Measurements from ENCODE around the gene F2. TPM values are rescaled to one million over a fixed set of nuclear protein-coding genes. Genes with fewer than 3 reads are reported as not detected.

F2 gene
- total and polyA plus RNA-seq, 2 experiments from 2014 or later: not detected

- Histone ChIP-seq H2AFZ (no peak overlapping the region), H3K9me3 (ENCODE audit: low read depth) (no peaks in the 10 kb centered on the region), H3K4me2 (ENCODE audit: unreplicated experiment) (no peak overlapping the region), H3K9me2 (ENCODE audit: insufficient read depth) (no peaks in the 10 kb centered on the region), H4K20me1 (ENCODE audit: insufficient read depth) (no peaks in the 10 kb centered on the region), H3F3A (ENCODE audit: insufficient read depth) (no peaks in the 10 kb centered on the region), H3K27me3 (replicated peaks; ENCODE audit: insufficient read depth) (no peaks in the 10 kb centered on the region), H3K4me3 (no peak overlapping the region), H3K9ac (no peak overlapping the region), H3K36me3 (ENCODE audit: low read depth) (no peaks in the 10 kb centered on the region), H3K27ac (no peak overlapping the region), H3K4me1 (ENCODE audit: insufficient read depth) (no peaks in the 10 kb centered on the region), H3K79me2 (ENCODE audit: insufficient read depth) (no peaks in the 10 kb centered on the region)
- 61 to 64% methylated on average over 9 of the region's 9 CpGs for WGBS, 2 experiments (ENCODE audit: low coverage in 1 of 2, low lambda C conversion rate in 2 of 2, missing lambda C conversion rate in 2 of 2)
- in situ Hi-C loops (cut with MboI): no loop called here
- DNase-seq: no peak
- TF ChIP-seq EZH2 (IDR thresholded peaks at IDR 0.05; ENCODE audit: insufficient read depth, poor library complexity, severe bottlenecking) (no peak), EZH2phosphoT487 (IDR thresholded peaks at IDR 0.05; ENCODE audit: insufficient read depth, low read depth) (no peak)
Observed at GRCh38 chr11:46728659-46729040, 9.6 kb downstream of the F2 start.

- no peaks in the 10 kb centered on the region for H3K79me2 ChIP-seq (ENCODE audit: insufficient read depth)
Observed at GRCh38 chr11:46729110-46730027, 10.4 kb downstream of the F2 start.

GRCh38 chr11:46731545-46731944 is 12.5 kb downstream of the F2 start:
- H3K79me2 ChIP-seq (ENCODE audit: insufficient read depth): no peaks in the 10 kb centered on the region
- no peaks in the 10 kb centered on the region for H3K4me1 ChIP-seq (ENCODE audit: insufficient read depth)
- no peak overlapping the region for H3K27ac ChIP-seq
- no peaks in the 10 kb centered on the region for H3K27me3 ChIP-seq (replicated peaks; ENCODE audit: insufficient read depth)
- 84 to 91% methylated on average over 4 of the region's 4 CpGs for WGBS, 2 experiments (ENCODE audit: low coverage in 1 of 2, low lambda C conversion rate in 2 of 2, missing lambda C conversion rate in 2 of 2)
- DNase-seq: no peak
- no peak overlapping the region for H3K4me2 ChIP-seq (ENCODE audit: unreplicated experiment)
- no peak overlapping the region for H2AFZ ChIP-seq
- H3K9ac ChIP-seq: no peak overlapping the region
- in situ Hi-C loops (cut with MboI): no loop called here
- no peak overlapping the region for H3K4me3 ChIP-seq
- H3K9me2 ChIP-seq (ENCODE audit: insufficient read depth): no peaks in the 10 kb centered on the region
- no peaks in the 10 kb centered on the region for H3K36me3 ChIP-seq (ENCODE audit: low read depth)
- no peaks in the 10 kb centered on the region for H3F3A ChIP-seq (ENCODE audit: insufficient read depth)
- H4K20me1 ChIP-seq (ENCODE audit: insufficient read depth): no peaks in the 10 kb centered on the region
- H3K9me3 ChIP-seq (ENCODE audit: low read depth): no peaks in the 10 kb centered on the region
- TF ChIP-seq EZH2 (IDR thresholded peaks at IDR 0.05; ENCODE audit: insufficient read depth, poor library complexity, severe bottlenecking) (no peak), EZH2phosphoT487 (IDR thresholded peaks at IDR 0.05; ENCODE audit: insufficient read depth, low read depth) (no peak)

More at GRCh38 chr11:46729110-46730027, 10.4 kb downstream of the F2 start:
- TF ChIP-seq EZH2phosphoT487 (IDR thresholded peaks at IDR 0.05; ENCODE audit: insufficient read depth, low read depth) (no peak), EZH2 (IDR thresholded peaks at IDR 0.05; ENCODE audit: insufficient read depth, poor library complexity, severe bottlenecking) (no peak)
- no peak for DNase-seq
- Histone ChIP-seq H2AFZ (no peak overlapping the region), H3K36me3 (ENCODE audit: low read depth) (no peaks in the 10 kb centered on the region), H4K20me1 (ENCODE audit: insufficient read depth) (no peaks in the 10 kb centered on the region), H3F3A (ENCODE audit: insufficient read depth) (no peaks in the 10 kb centered on the region), H3K4me3 (no peak overlapping the region), H3K27me3 (replicated peaks; ENCODE audit: insufficient read depth) (no peaks in the 10 kb centered on the region), H3K9me3 (ENCODE audit: low read depth) (no peaks in the 10 kb centered on the region), H3K4me2 (ENCODE audit: unreplicated experiment) (no peak overlapping the region), H3K27ac (no peak overlapping the region), H3K9ac (no peak overlapping the region), H3K9me2 (ENCODE audit: insufficient read depth) (no peaks in the 10 kb centered on the region), H3K4me1 (ENCODE audit: insufficient read depth) (no peaks in the 10 kb centered on the region)
- WGBS, 2 experiments (ENCODE audit: low coverage in 1 of 2, low lambda C conversion rate in 2 of 2, missing lambda C conversion rate in 2 of 2): 78 to 83% methylated on average over 24 of the region's 24 CpGs
- in situ Hi-C loops (cut with MboI): no loop called here

GRCh38 chr11:46733234-46733633 is 14.2 kb downstream of the F2 start:
- Histone ChIP-seq H3K9me3 (ENCODE audit: low read depth) (no peaks in the 10 kb centered on the region), H2AFZ (no peak overlapping the region), H3K9ac (no peak overlapping the region), H3F3A (ENCODE audit: insufficient read depth) (no peaks in the 10 kb centered on the region), H3K4me1 (ENCODE audit: insufficient read depth) (no peaks in the 10 kb centered on the region), H3K4me2 (ENCODE audit: unreplicated experiment) (no peak overlapping the region), H3K9me2 (ENCODE audit: insufficient read depth) (no peaks in the 10 kb centered on the region), H3K36me3 (ENCODE audit: low read depth) (no peaks in the 10 kb centered on the region), H3K79me2 (ENCODE audit: insufficient read depth) (no peaks in the 10 kb centered on the region), H3K27me3 (replicated peaks; ENCODE audit: insufficient read depth) (no peaks in the 10 kb centered on the region), H4K20me1 (ENCODE audit: insufficient read depth) (no peaks in the 10 kb centered on the region), H3K4me3 (no peak overlapping the region), H3K27ac (no peak overlapping the region)
- no peak for DNase-seq
- WGBS, 2 experiments (ENCODE audit: low coverage in 1 of 2, low lambda C conversion rate in 2 of 2, missing lambda C conversion rate in 2 of 2): 7 to 18% methylated on average over 1 of the region's 1 CpG
- no peak for TF ChIP-seq EZH2 (IDR thresholded peaks at IDR 0.05; ENCODE audit: insufficient read depth, poor library complexity, severe bottlenecking)
- no peak for TF ChIP-seq EZH2phosphoT487 (IDR thresholded peaks at IDR 0.05; ENCODE audit: insufficient read depth, low read depth)
- in situ Hi-C loops (cut with MboI): no loop called here
